Measurements from ENCODE around the gene CHAC1. TPM values are rescaled to one million over a fixed set of nuclear protein-coding genes. Genes with fewer than 3 reads are reported as not detected.

Gene CHAC1
- total RNA-seq, 1 donor from 2014 or later = 45.6 TPM

DNA sequence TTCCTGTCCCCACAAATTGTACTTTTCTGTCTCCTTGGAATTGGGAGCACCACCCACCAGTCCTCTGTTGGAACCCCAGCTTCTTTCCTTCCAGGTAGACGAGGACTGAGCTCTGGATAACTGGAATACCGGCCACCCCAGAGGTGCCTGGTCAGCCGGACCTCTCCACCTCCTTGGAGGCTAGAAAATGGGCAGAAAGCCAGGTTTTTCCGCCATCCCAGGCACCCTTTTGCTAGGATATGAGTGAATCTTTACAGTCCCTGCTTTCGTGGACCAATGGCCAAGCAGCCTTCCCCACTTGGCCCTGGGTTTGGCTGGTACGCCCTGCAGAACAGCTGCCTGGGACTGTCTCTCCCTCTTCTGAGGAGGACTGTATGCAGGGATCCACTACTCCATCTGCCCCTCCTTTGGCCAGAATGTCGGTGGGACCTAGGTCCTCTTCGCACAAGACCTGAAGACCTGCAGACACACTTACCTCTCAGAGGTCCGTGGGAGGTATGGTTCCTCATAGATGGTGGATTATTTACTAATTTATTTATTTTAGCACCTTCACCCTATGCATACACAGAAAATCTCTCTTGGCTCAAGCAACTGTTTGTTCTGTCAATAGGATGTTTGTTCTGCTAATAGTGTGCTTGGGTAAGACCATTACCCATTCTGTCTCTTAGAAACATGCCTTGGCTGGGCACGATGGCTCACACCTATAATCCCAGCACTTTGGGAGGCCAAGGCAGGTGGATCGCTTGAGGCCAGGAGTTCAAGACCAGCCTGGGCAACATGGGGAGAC, 8.6 kb upstream of the CHAC1 start:
- DNase-seq = no peak
- Mint-ChIP-seq H3K4me1 (ENCODE audit: low read depth, unreplicated experiment) (peaks cover 13% of the 10 kb centered on the region), H3K27ac (ENCODE audit: unreplicated experiment) (no peak overlapping the region), H3K36me3 (ENCODE audit: unreplicated experiment) (peaks cover 6% of the 10 kb centered on the region), H3K27me3 (ENCODE audit: unreplicated experiment) (no peaks in the 10 kb centered on the region), H3K9me3 (ENCODE audit: unreplicated experiment) (peaks cover 5% of the 10 kb centered on the region), H3K4me3 (ENCODE audit: unreplicated experiment) (no peak overlapping the region)
- TF ChIP-seq, protein P1, sequence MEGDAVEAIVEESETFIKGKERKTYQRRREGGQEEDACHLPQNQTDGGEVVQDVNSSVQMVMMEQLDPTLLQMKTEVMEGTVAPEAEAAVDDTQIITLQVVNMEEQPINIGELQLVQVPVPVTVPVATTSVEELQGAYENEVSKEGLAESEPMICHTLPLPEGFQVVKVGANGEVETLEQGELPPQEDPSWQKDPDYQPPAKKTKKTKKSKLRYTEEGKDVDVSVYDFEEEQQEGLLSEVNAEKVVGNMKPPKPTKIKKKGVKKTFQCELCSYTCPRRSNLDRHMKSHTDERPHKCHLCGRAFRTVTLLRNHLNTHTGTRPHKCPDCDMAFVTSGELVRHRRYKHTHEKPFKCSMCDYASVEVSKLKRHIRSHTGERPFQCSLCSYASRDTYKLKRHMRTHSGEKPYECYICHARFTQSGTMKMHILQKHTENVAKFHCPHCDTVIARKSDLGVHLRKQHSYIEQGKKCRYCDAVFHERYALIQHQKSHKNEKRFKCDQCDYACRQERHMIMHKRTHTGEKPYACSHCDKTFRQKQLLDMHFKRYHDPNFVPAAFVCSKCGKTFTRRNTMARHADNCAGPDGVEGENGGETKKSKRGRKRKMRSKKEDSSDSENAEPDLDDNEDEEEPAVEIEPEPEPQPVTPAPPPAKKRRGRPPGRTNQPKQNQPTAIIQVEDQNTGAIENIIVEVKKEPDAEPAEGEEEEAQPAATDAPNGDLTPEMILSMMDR (IDR thresholded peaks at IDR 0.05; ENCODE audit: partially characterized antibody, unreplicated experiment) = no peak

DNA sequence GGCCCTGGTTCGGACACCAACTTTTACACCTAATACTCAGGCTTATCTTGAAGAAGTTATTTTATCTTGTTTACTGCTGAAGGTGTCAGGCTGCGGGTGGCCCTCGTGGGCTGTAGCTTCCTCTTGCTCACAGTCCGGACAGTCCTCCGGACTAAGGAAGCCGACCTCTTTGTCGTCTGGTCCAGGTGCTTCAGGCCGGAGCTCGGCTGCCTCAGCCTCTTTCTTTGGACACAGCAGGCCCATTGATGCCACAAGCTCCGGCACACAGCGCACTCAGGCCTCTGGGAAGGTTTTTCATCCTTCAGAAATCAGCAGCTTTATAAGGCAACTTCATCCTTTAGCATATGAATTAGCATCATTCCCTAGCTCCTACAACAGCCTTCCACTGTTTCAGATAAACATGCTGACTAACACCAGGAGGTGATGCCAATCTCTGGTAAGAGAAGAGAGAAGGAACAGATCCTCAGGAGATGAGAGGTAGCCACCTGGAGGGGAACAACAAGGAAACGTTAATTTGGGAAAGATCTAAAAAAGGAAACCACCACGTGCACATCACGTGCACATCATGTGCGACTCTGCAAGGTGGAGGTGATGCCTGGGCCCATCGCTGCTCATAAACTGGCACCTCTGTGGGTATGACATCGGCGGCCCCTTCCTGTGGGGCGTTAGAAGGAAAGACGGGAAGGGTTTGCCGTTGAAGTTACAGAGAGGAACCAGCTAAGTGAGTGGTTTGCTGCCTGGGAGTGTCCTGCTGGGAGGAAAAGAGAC, 4.4 kb upstream of the CHAC1 start:
- H3K4me3 Mint-ChIP-seq (ENCODE audit: unreplicated experiment) = no peak overlapping the region
- H3K36me3 Mint-ChIP-seq (ENCODE audit: unreplicated experiment) = peaks cover 6% of the 10 kb centered on the region
- no peak overlapping the region for H3K27ac Mint-ChIP-seq (ENCODE audit: unreplicated experiment)
- H3K4me1 Mint-ChIP-seq (ENCODE audit: low read depth, unreplicated experiment) = peaks cover 4% of the 10 kb centered on the region
- TF ChIP-seq, protein P1 (IDR thresholded peaks at IDR 0.05; ENCODE audit: partially characterized antibody, unreplicated experiment) = no peak
- no peak for DNase-seq
- H3K9me3 Mint-ChIP-seq (ENCODE audit: unreplicated experiment) = peaks cover 8% of the 10 kb centered on the region
- peaks cover 9% of the 10 kb centered on the region for H3K27me3 Mint-ChIP-seq (ENCODE audit: unreplicated experiment)

DNA sequence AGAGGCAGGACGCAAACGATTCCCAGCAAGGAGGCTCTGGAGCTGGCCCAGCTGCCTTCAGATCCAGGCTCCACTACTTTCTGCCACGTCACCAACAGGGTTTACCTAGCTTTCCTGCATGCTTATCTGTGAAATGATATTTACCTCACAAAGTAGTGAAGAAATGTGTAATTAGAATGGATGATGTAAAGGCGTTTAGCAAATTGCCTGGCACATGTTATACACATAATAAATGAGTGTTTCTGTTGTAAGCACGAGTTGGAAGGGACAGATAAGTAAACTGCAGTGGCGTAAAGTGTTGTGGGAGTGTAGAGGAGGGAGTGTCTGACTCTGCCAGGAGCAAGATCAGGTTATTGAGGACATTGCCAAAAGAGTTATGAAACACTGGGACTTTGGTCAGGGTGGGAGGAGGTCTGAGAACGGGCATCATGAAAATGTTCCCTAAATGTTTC, 3.5 kb upstream of the CHAC1 start:
- TF ChIP-seq, protein P1 (IDR thresholded peaks at IDR 0.05; ENCODE audit: partially characterized antibody, unreplicated experiment) = no peak
- Mint-ChIP-seq H3K4me1 (ENCODE audit: low read depth, unreplicated experiment) (peaks cover 4% of the 10 kb centered on the region), H3K36me3 (ENCODE audit: unreplicated experiment) (peaks cover under 1% of the 10 kb centered on the region), H3K27me3 (ENCODE audit: unreplicated experiment) (peaks cover 14% of the 10 kb centered on the region), H3K27ac (ENCODE audit: unreplicated experiment) (no peak overlapping the region), H3K9me3 (ENCODE audit: unreplicated experiment) (peaks cover 15% of the 10 kb centered on the region), H3K4me3 (ENCODE audit: unreplicated experiment) (no peak overlapping the region)
- DNase-seq = no peak

DNA sequence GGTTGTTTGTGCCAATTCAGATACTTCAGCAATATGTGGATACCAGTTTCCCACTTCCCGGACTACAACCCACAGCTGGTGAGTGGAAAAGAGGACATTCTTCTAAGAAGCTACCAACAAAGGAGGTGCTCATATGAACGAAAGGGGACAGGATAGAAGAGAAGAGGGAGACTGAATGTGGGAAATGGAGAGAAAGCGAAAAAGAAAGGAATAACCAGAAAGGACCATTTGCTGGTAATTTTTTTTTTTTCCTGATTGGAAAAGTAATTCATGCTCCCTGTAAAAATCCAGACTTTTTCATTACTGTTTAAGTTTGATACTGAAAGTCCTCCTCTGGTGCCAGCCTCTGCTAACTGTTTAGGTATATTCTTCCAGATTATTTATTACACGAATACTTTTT, 1.5 kb upstream of the CHAC1 start:
- no peak for DNase-seq
- peak overlapping the region; percentile 52 for H3K27ac Mint-ChIP-seq (ENCODE audit: unreplicated experiment)
- peaks cover 4% of the 10 kb centered on the region for H3K4me1 Mint-ChIP-seq (ENCODE audit: low read depth, unreplicated experiment)
- TF ChIP-seq, protein P1 (IDR thresholded peaks at IDR 0.05; ENCODE audit: partially characterized antibody, unreplicated experiment) = no peak
- no peaks in the 10 kb centered on the region for H3K36me3 Mint-ChIP-seq (ENCODE audit: unreplicated experiment)
- peak overlapping the region; percentile 69 for H3K4me3 Mint-ChIP-seq (ENCODE audit: unreplicated experiment)
- H3K9me3 Mint-ChIP-seq (ENCODE audit: unreplicated experiment) = peaks cover 17% of the 10 kb centered on the region
- peaks cover 14% of the 10 kb centered on the region for H3K27me3 Mint-ChIP-seq (ENCODE audit: unreplicated experiment)

All from glutamatergic neuron (in vitro differentiated cells).